ENCODE measurements around the gene CALHM1. TPM values are rescaled to one million over a fixed set of nuclear protein-coding genes. Genes with fewer than 3 reads are reported as not detected.
"Not testable (repeated sequence)": the region's sequence is repeated elsewhere in the genome, so short reads cannot be mapped to it uniquely, and the experiment has no call there.

Gene CALHM1
- total RNA-seq: 1 to 10 TPM in 1 of 2 experiments, under 1 TPM in 1; 0.47 to 1.1 TPM

- peak within 1 kb of the TSS; percentile 85 for H3K27ac Mint-ChIP-seq
- H3K4me3 Mint-ChIP-seq: peak within 1 kb of the TSS; percentile 55
- CTCF ChIA-PET: interaction anchor here (1.8 to 2.0 kb wide), 3 partner anchors 13 to 42 kb away, joined by 6 to 9 read pairs (median 8); no protein-coding TSS in a partner anchor
- no peaks in the 10 kb centered on the region for H3K27me3 Mint-ChIP-seq
- no peaks in the 10 kb centered on the region for H3K36me3 Mint-ChIP-seq
- no peaks in the 10 kb centered on the region for H3K9me3 Mint-ChIP-seq (ENCODE audit: low read depth)
- DNase-seq: peak; percentile 66
- peaks cover 31% of the 10 kb centered on the region for H3K4me1 Mint-ChIP-seq
- peak; percentile 83 for ATAC-seq
Observed at GRCh38 chr10:103458720-103459119, at the start of gene CALHM1. TSS of gene CALHM1 (minus strand) at chr10:103458900. CDS start at chr10:103458751, 149 bp downstream.

GRCh38 chr10:103507235-103508191 lies 48.8 kb upstream of the CALHM1 start:
- peaks cover 12% of the 10 kb centered on the region for H3K4me1 Mint-ChIP-seq
- CTCF ChIA-PET: interaction anchor here (1.0 kb wide), 1 partner anchor 10 kb away, joined by 4 read pairs; no protein-coding TSS in a partner anchor
- ATAC-seq: no peak

GRCh38 chr10:103506061-103506460 lies 47.4 kb upstream of the CALHM1 start:
- Mint-ChIP-seq H3K27ac (peak overlapping the region; percentile 16), H3K4me3 (no peak overlapping the region), H3K4me1 (peaks cover 14% of the 10 kb centered on the region), H3K9me3 (ENCODE audit: low read depth) (no peaks in the 10 kb centered on the region), H3K27me3 (peaks cover 57% of the 10 kb centered on the region), H3K36me3 (no peaks in the 10 kb centered on the region)
- ATAC-seq (no peak), DNase-seq (no peak)
- CTCF ChIA-PET: interaction anchor here (1.7 to 2.9 kb wide), 2 partner anchors 20 to 59 kb away, joined by 3 to 7 read pairs; no protein-coding TSS in a partner anchor

More at GRCh38 chr10:103507235-103508191, 48.8 kb upstream of the CALHM1 start:
- no peaks in the 10 kb centered on the region for H3K36me3 Mint-ChIP-seq
- no peak overlapping the region for H3K27ac Mint-ChIP-seq
- DNase-seq: no peak
- peaks cover 52% of the 10 kb centered on the region for H3K27me3 Mint-ChIP-seq
- H3K4me3 Mint-ChIP-seq: no peak overlapping the region
- no peaks in the 10 kb centered on the region for H3K9me3 Mint-ChIP-seq (ENCODE audit: low read depth)

GRCh38 chr10:103504181-103504783 lies 45.6 kb upstream of the CALHM1 start:
- Mint-ChIP-seq H3K27ac (peak overlapping the region; percentile 26), H3K9me3 (ENCODE audit: low read depth) (no peaks in the 10 kb centered on the region), H3K4me1 (peaks cover 23% of the 10 kb centered on the region), H3K4me3 (no peak overlapping the region), H3K27me3 (peaks cover 74% of the 10 kb centered on the region), H3K36me3 (no peaks in the 10 kb centered on the region)
- ATAC-seq: peak; percentile 86
- CTCF ChIA-PET: interaction anchor here (0.7 to 2.9 kb wide), 7 partner anchors 19 to 89 kb away, joined by 3 to 7 read pairs (median 4); no protein-coding TSS in a partner anchor
- peak; percentile 74 for DNase-seq

- not testable (repeated sequence) for H3K4me3 Mint-ChIP-seq; ATAC-seq; H3K27ac Mint-ChIP-seq; H3K36me3 Mint-ChIP-seq; DNase-seq; H3K9me3 Mint-ChIP-seq (ENCODE audit: low read depth)
- Mint-ChIP-seq H3K4me1 (peaks cover 23% of the 10 kb centered on the region), H3K27me3 (peaks cover 79% of the 10 kb centered on the region)
- CTCF ChIA-PET: interaction anchor here (1.5 to 2.9 kb wide), 4 partner anchors 18 to 89 kb away, joined by 4 to 7 read pairs (median 5); no protein-coding TSS in a partner anchor
Observed at GRCh38 chr10:103503777-103504176, 45.1 kb upstream of the CALHM1 start.

- ATAC-seq (no peak), DNase-seq (no peak)
- CTCF ChIA-PET: interaction anchor here (1.2 to 1.9 kb wide), 3 partner anchors 17 to 86 kb away, joined by 4 to 6 read pairs (median 5); no protein-coding TSS in a partner anchor
- Mint-ChIP-seq H3K9me3 (ENCODE audit: low read depth) (no peaks in the 10 kb centered on the region), H3K4me3 (no peak overlapping the region), H3K27me3 (peaks cover 76% of the 10 kb centered on the region), H3K36me3 (no peaks in the 10 kb centered on the region), H3K4me1 (peaks cover 23% of the 10 kb centered on the region), H3K27ac (no peak overlapping the region)
Observed at GRCh38 chr10:103502849-103503660, 44.4 kb upstream of the CALHM1 start.

GRCh38 chr10:103501186-103501585 lies 42.5 kb upstream of the CALHM1 start:
- peaks cover 23% of the 10 kb centered on the region for H3K4me1 Mint-ChIP-seq
- H3K36me3 Mint-ChIP-seq: no peaks in the 10 kb centered on the region
- no peak overlapping the region for H3K27ac Mint-ChIP-seq
- ATAC-seq: no peak
- H3K27me3 Mint-ChIP-seq: peaks cover 73% of the 10 kb centered on the region
- DNase-seq: no peak
- H3K4me3 Mint-ChIP-seq: no peak overlapping the region
- H3K9me3 Mint-ChIP-seq (ENCODE audit: low read depth): no peaks in the 10 kb centered on the region
- CTCF ChIA-PET: interaction anchor here (0.5 to 1.6 kb wide), 4 partner anchors 16 to 84 kb away, joined by 3 to 4 read pairs (median 4); no protein-coding TSS in a partner anchor

GRCh38 chr10:103500481-103500880 lies 41.8 kb upstream of the CALHM1 start:
- H3K9me3 Mint-ChIP-seq (ENCODE audit: low read depth): no peaks in the 10 kb centered on the region
- H3K4me1 Mint-ChIP-seq: peaks cover 23% of the 10 kb centered on the region
- H3K27ac Mint-ChIP-seq: no peak overlapping the region
- H3K27me3 Mint-ChIP-seq: peaks cover 74% of the 10 kb centered on the region
- DNase-seq (no peak), ATAC-seq (no peak)
- H3K4me3 Mint-ChIP-seq: no peak overlapping the region
- no peaks in the 10 kb centered on the region for H3K36me3 Mint-ChIP-seq
- CTCF ChIA-PET: interaction anchor here (0.5 to 1.6 kb wide), 4 partner anchors 15 to 84 kb away, joined by 3 to 4 read pairs (median 4); no protein-coding TSS in a partner anchor

- no peak for ATAC-seq
- H3K9me3 Mint-ChIP-seq (ENCODE audit: low read depth): no peaks in the 10 kb centered on the region
- no peak overlapping the region for H3K4me3 Mint-ChIP-seq
- peaks cover 23% of the 10 kb centered on the region for H3K4me1 Mint-ChIP-seq
- no peak for DNase-seq
- no peak overlapping the region for H3K27ac Mint-ChIP-seq
- no peaks in the 10 kb centered on the region for H3K36me3 Mint-ChIP-seq
- H3K27me3 Mint-ChIP-seq: peaks cover 80% of the 10 kb centered on the region
- CTCF ChIA-PET: interaction anchor here (1.2 kb wide), 1 partner anchor 61 kb away, joined by 3 read pairs; no protein-coding TSS in a partner anchor
Observed at GRCh38 chr10:103499881-103500280, 41.2 kb upstream of the CALHM1 start.

GRCh38 chr10:103498936-103499638 lies 40.4 kb upstream of the CALHM1 start:
- H3K27ac Mint-ChIP-seq: no peak overlapping the region
- DNase-seq: no peak
- peaks cover 84% of the 10 kb centered on the region for H3K27me3 Mint-ChIP-seq
- H3K4me3 Mint-ChIP-seq: no peak overlapping the region
- no peaks in the 10 kb centered on the region for H3K9me3 Mint-ChIP-seq (ENCODE audit: low read depth)
- no peaks in the 10 kb centered on the region for H3K36me3 Mint-ChIP-seq
- H3K4me1 Mint-ChIP-seq: peaks cover 19% of the 10 kb centered on the region
- no peak for ATAC-seq
- CTCF ChIA-PET: no interaction called here

- peaks cover 22% of the 10 kb centered on the region for H3K4me1 Mint-ChIP-seq
- no peak overlapping the region for H3K4me3 Mint-ChIP-seq
- H3K9me3 Mint-ChIP-seq (ENCODE audit: low read depth): no peaks in the 10 kb centered on the region
- DNase-seq (no peak), ATAC-seq (no peak)
- H3K27ac Mint-ChIP-seq: no peak overlapping the region
- peaks cover 84% of the 10 kb centered on the region for H3K27me3 Mint-ChIP-seq
- no peaks in the 10 kb centered on the region for H3K36me3 Mint-ChIP-seq
- CTCF ChIA-PET: no interaction called here
Observed at GRCh38 chr10:103497161-103497915, 38.6 kb upstream of the CALHM1 start.

Measured in activated CD8-positive, alpha-beta memory T cell treated with anti-CD3 and anti-CD28 coated beads, Interleukin-2, amount 10 ng/mL, durations not matched to agents 7 days and 5 days (primary cell).